Neuronal stem cell (in vitro differentiated cells): ENCODE results near the gene PLAC1.

Experiments
- DNase-seq: peaks from one replicate; pipeline ENCODE4 v3.0.0-alpha.2; 2013; ENCODE audit warnings: low spot score
- H2AFZ ChIP-seq: one replicate; pipeline ENCODE4 v1.6.1; 2013; ENCODE audit warnings: mild to moderate bottlenecking, low read length, inconsistent platforms
- H2AK5ac ChIP-seq: 2 replicates; pipeline ENCODE4 v1.6.1; 2013; ENCODE audit warnings: low read depth, mild to moderate bottlenecking, inconsistent platforms, low read length, moderate library complexity, mixed read lengths
- H2BK120ac ChIP-seq: 2 replicates; pipeline ENCODE4 v1.6.1; 2013; ENCODE audit warnings: low read depth, mild to moderate bottlenecking, inconsistent platforms, low read length, moderate library complexity, mixed read lengths
- H2BK12ac ChIP-seq: one replicate; pipeline ENCODE4 v1.6.1; 2013; ENCODE audit warnings: low read length, inconsistent platforms
- H2BK15ac ChIP-seq: 2 replicates; pipeline ENCODE4 v1.6.1; 2013; ENCODE audit warnings: mild to moderate bottlenecking, low read length, inconsistent platforms, mixed read lengths
- H2BK5ac ChIP-seq: one replicate; pipeline ENCODE4 v1.6.1; 2013; ENCODE audit warnings: inconsistent platforms, mild to moderate bottlenecking, low read length, moderate library complexity
- H3K14ac ChIP-seq: one replicate; pipeline ENCODE4 v1.6.1; 2013; ENCODE audit warnings: low read length, inconsistent platforms
- H3K18ac ChIP-seq: 2 replicates; pipeline ENCODE4 v1.6.1; 2013; ENCODE audit warnings: low read length, inconsistent platforms
- H3K23ac ChIP-seq: 2 replicates; pipeline ENCODE4 v1.6.1; 2013; ENCODE audit warnings: low read depth, mild to moderate bottlenecking, mixed read lengths, low read length, inconsistent platforms; ENCODE audit not compliant: poor library complexity
- H3K27ac ChIP-seq: replicated peaks from 3 replicates; pipeline ENCODE4 v1.5.1; 2013; ENCODE audit warnings: low read length, inconsistent platforms
- H3K27me3 ChIP-seq, 3 experiments: 2 replicates each; pipeline ENCODE4 v1.6.1; 2013; ENCODE audit warnings: low read length in 3 of 3, mild to moderate bottlenecking in 2 of 3, inconsistent platforms in 1 of 3, low read depth in 1 of 3, mixed read lengths in 1 of 3, moderate library complexity in 1 of 3; ENCODE audit not compliant: control insufficient read depth in 3 of 3, insufficient read depth in 3 of 3
- H3K36me3 ChIP-seq, 2 donors: replicated peaks in 1 of 2; 2 replicates each; pipeline ENCODE4 v1.6.1; 2013; ENCODE audit warnings: low read length in 2 of 2; ENCODE audit not compliant: control insufficient read depth in 2 of 2, insufficient read depth in 2 of 2
- H3K4ac ChIP-seq: 2 replicates; pipeline ENCODE4 v1.6.1; 2013; ENCODE audit warnings: inconsistent platforms, mild to moderate bottlenecking, low read length, moderate library complexity
- H3K4me1 ChIP-seq, 2 donors: 1 replicate in 1 of 2; 2 replicates in 1 of 2; pipeline ENCODE4 v1.6.1; 2013; ENCODE audit warnings: low read length in 2 of 2, low read depth in 1 of 2; ENCODE audit not compliant: control insufficient read depth in 2 of 2, insufficient read depth in 1 of 2
- H3K4me2 ChIP-seq: one replicate; pipeline ENCODE4 v1.6.1; 2013; ENCODE audit warnings: mild to moderate bottlenecking, low read length, inconsistent platforms; ENCODE audit not compliant: insufficient read depth, poor library complexity, severe bottlenecking
- H3K4me3 ChIP-seq, 2 donors: 2 replicates each; pipeline ENCODE4 v1.5.1; 2013; ENCODE audit warnings: low read length in 2 of 2, mild to moderate bottlenecking in 2 of 2, inconsistent platforms in 1 of 2, moderate library complexity in 1 of 2
- H3K79me1 ChIP-seq: one replicate; pipeline ENCODE4 v1.6.1; 2013; ENCODE audit warnings: low read depth, mild to moderate bottlenecking, inconsistent platforms, low read length, moderate library complexity
- H3K9ac ChIP-seq: one replicate; pipeline ENCODE4 v1.6.1; 2013; ENCODE audit warnings: mild to moderate bottlenecking, low read depth, low read length, inconsistent platforms; ENCODE audit not compliant: poor library complexity
- H3K9me3 ChIP-seq, 2 donors: replicated peaks in 1 of 2; 2 replicates each; pipeline versions ENCODE3 to v1.6.1; 2013; ENCODE audit warnings: low read length in 2 of 2, mild to moderate bottlenecking in 2 of 2, inconsistent platforms in 1 of 2, low read depth in 1 of 2, mixed read lengths in 1 of 2, moderate library complexity in 1 of 2; ENCODE audit not compliant: control insufficient read depth in 2 of 2, insufficient read depth in 1 of 2
- H4K8ac ChIP-seq: one replicate; pipeline ENCODE4 v1.6.1; 2013; ENCODE audit warnings: low read depth, mild to moderate bottlenecking, inconsistent platforms, low read length, moderate library complexity
- H4K91ac ChIP-seq: one replicate; pipeline ENCODE4 v1.6.1; 2013; ENCODE audit warnings: low read length, low read depth, mild to moderate bottlenecking, inconsistent platforms; ENCODE audit not compliant: poor library complexity
- WGBS, 2 donors: extraction: QIAGEN DNeasy Blood & Tissue Kit; methylation state at CpG; one replicate each; pipeline ENCODE4 v1.1.7; 2013; ENCODE audit warnings: missing lambda C conversion rate in 2 of 2, mixed read lengths in 1 of 2; ENCODE audit not compliant: insufficient read length in 2 of 2, insufficient replicate concordance in 1 of 2; ENCODE audit errors: extremely low coverage in 2 of 2; 5-methylcytosine and 5-hydroxymethylcytosine counted together

The PLAC1 gene

GRCh38 chrX:134631426-134632346, 26.6 kb downstream of the PLAC1 start:
- no peaks in the 10 kb centered on the region for H3K4me1 ChIP-seq
- no peak overlapping the region for H3K9ac ChIP-seq
- no peak overlapping the region for H2AK5ac ChIP-seq
- H3K14ac ChIP-seq, result no peak overlapping the region
- H3K4me3 ChIP-seq, result no peak overlapping the region
- no peak overlapping the region for H2BK15ac ChIP-seq
- H4K8ac ChIP-seq, result no peak overlapping the region
- H3K23ac ChIP-seq, result no peak overlapping the region
- H3K9me3 ChIP-seq, result no peaks in the 10 kb centered on the region
- no CpG with 5 or more reads among the region's 9 CpGs for WGBS, 2 donors
- H3K27ac ChIP-seq, result no peak overlapping the region
- H4K91ac ChIP-seq, result no peak overlapping the region
- no peaks in the 10 kb centered on the region for H3K79me1 ChIP-seq
- no peak overlapping the region for H3K4ac ChIP-seq
- no peak for DNase-seq
- no peaks in the 10 kb centered on the region for H3K27me3 ChIP-seq
- H2AFZ ChIP-seq, result no peak overlapping the region
- H3K4me2 ChIP-seq, result no peak overlapping the region
- no peak overlapping the region for H2BK12ac ChIP-seq
- no peaks in the 10 kb centered on the region for H3K36me3 ChIP-seq
- no peak overlapping the region for H2BK120ac ChIP-seq
- H3K18ac ChIP-seq, result no peak overlapping the region
- no peak overlapping the region for H2BK5ac ChIP-seq

- Histone ChIP-seq H4K91ac (no peak overlapping the region), H3K9me3 (no peaks in the 10 kb centered on the region), H3K4me2 (no peak overlapping the region), H2BK15ac (no peak overlapping the region), H2AFZ (no peak overlapping the region), H3K9ac (no peak overlapping the region), H3K36me3 (no peaks in the 10 kb centered on the region), H3K4ac (no peak overlapping the region), H3K27me3 (no peaks in the 10 kb centered on the region), H3K27ac (no peak overlapping the region), H4K8ac (no peak overlapping the region), H2BK12ac (no peak overlapping the region), H2BK5ac (no peak overlapping the region), H2BK120ac (no peak overlapping the region), H3K23ac (no peak overlapping the region), H3K4me3 (no peak overlapping the region), H3K79me1 (no peaks in the 10 kb centered on the region), H3K14ac (no peak overlapping the region), H3K18ac (no peak overlapping the region), H2AK5ac (no peak overlapping the region), H3K4me1 (no peaks in the 10 kb centered on the region)
- no CpG with 5 or more reads among the region's 1 CpG for WGBS, 2 donors
- no peak for DNase-seq
Measured at GRCh38 chrX:134628663-134629062, 29.6 kb downstream of the PLAC1 start.

GRCh38 chrX:134626434-134626833, 31.8 kb downstream of the PLAC1 start:
- H3K9ac ChIP-seq, result no peak overlapping the region
- H3K18ac ChIP-seq, result no peak overlapping the region
- H2BK5ac ChIP-seq, result no peak overlapping the region
- no peak for DNase-seq
- no peak overlapping the region for H2BK12ac ChIP-seq
- H4K8ac ChIP-seq, result no peak overlapping the region
- no peak overlapping the region for H2BK120ac ChIP-seq
- peaks cover 0 to 1% of the 10 kb centered on the region in 2 donors for H3K4me1 ChIP-seq
- no peak overlapping the region for H3K14ac ChIP-seq
- H3K27me3 ChIP-seq, result no peaks in the 10 kb centered on the region
- no peaks in the 10 kb centered on the region for H3K79me1 ChIP-seq
- H3K23ac ChIP-seq, result no peak overlapping the region
- H2AK5ac ChIP-seq, result no peak overlapping the region
- no peak overlapping the region for H3K4me3 ChIP-seq
- H2AFZ ChIP-seq, result no peak overlapping the region
- H3K4ac ChIP-seq, result no peak overlapping the region
- H3K4me2 ChIP-seq, result no peak overlapping the region
- H2BK15ac ChIP-seq, result no peak overlapping the region
- no peaks in the 10 kb centered on the region for H3K36me3 ChIP-seq
- H4K91ac ChIP-seq, result no peak overlapping the region
- H3K27ac ChIP-seq, result no peak overlapping the region
- H3K9me3 ChIP-seq, result no peaks in the 10 kb centered on the region

GRCh38 chrX:134625315-134625718, 33.0 kb downstream of the PLAC1 start:
- H3K27me3 ChIP-seq, result no peaks in the 10 kb centered on the region
- H4K91ac ChIP-seq, result no peak overlapping the region
- no peak overlapping the region for H3K27ac ChIP-seq
- H2BK5ac ChIP-seq, result no peak overlapping the region
- H2AFZ ChIP-seq, result no peak overlapping the region
- H3K9ac ChIP-seq, result no peak overlapping the region
- no peak overlapping the region for H2BK12ac ChIP-seq
- H3K9me3 ChIP-seq, result no peaks in the 10 kb centered on the region
- H4K8ac ChIP-seq, result no peak overlapping the region
- no peak overlapping the region for H2AK5ac ChIP-seq
- no peak overlapping the region for H3K4me3 ChIP-seq
- H3K18ac ChIP-seq, result no peak overlapping the region
- H3K79me1 ChIP-seq, result no peaks in the 10 kb centered on the region
- H3K36me3 ChIP-seq, result no peaks in the 10 kb centered on the region
- H3K4me1 ChIP-seq, result peaks cover 0 to 1% of the 10 kb centered on the region in 2 donors
- no CpG with 5 or more reads among the region's 3 CpGs for WGBS, 2 donors
- H3K14ac ChIP-seq, result no peak overlapping the region
- no peak for DNase-seq
- no peak overlapping the region for H3K4ac ChIP-seq
- H3K23ac ChIP-seq, result no peak overlapping the region
- no peak overlapping the region for H3K4me2 ChIP-seq
- no peak overlapping the region for H2BK120ac ChIP-seq
- H2BK15ac ChIP-seq, result no peak overlapping the region
